RPMI7951 (cell line): ENCODE data around the gene ARMH3. TPM values are rescaled to one million over a fixed set of nuclear protein-coding genes. Genes with fewer than 3 reads are reported as not detected.

Experiments
- total RNA-seq: library from RNA; depleted of rRNA; stranded (reverse); fragments of >200 nt; shearing (Covaris generic); gene quantifications from 2 replicates; pipeline ENCODE4 v1.2.3, GENCODE V29; 2014; rRNA removed

Gene ARMH3
- total RNA-seq, 1 experiment from 2014 or later, result 3.8 TPM

Other genes with a start within 250 kb of the ARMH3 start
- gene OGA, start 237.7 kb downstream of the ARMH3 start, total RNA-seq, result 39.7 and 41.7 TPM in 2 replicates
- 0.12 and 0.59 TPM in 2 replicates for gene KCNIP2, start 212.4 kb downstream of the ARMH3 start, total RNA-seq
- 5.3 and 10.7 TPM in 2 replicates for gene HPS6, start 9.2 kb upstream of the ARMH3 start, total RNA-seq
- 17.2 and 19.6 TPM in 2 replicates for gene LDB1, start 64.2 kb upstream of the ARMH3 start, total RNA-seq
- gene PPRC1, start 76.9 kb upstream of the ARMH3 start, total RNA-seq, result 10.6 and 14.7 TPM in 2 replicates
- 31.2 and 41.1 TPM in 2 replicates for gene NOLC1, start 96.2 kb upstream of the ARMH3 start, total RNA-seq
- 0.36 and 0.49 TPM in 2 replicates for gene ELOVL3, start 170.1 kb upstream of the ARMH3 start, total RNA-seq
- gene PITX3, start 185.3 kb upstream of the ARMH3 start, total RNA-seq, result not detected in 2 replicates
- gene GBF1, start 189.4 kb upstream of the ARMH3 start, total RNA-seq, result 23.9 and 31.0 TPM in 2 replicates